K562 (cell line): ENCODE data around the gene NCKAP1.

Experiments used
- CBX2 ChIP-seq: fragments of 200-600 bp; sonication (generic); IDR thresholded peaks from one replicate; pipeline ENCODE4 v1.6.1; 2012; ENCODE audit warnings: mild to moderate bottlenecking, low read length, inconsistent platforms; ENCODE audit not compliant: insufficient read depth, poor library complexity, severe bottlenecking
- EZH2 ChIP-seq: IDR thresholded peaks from 2 replicates; pipeline ENCODE4 v1.6.1; 2012; ENCODE audit warnings: low read depth, mild to moderate bottlenecking, inconsistent platforms, low read length, borderline replicate concordance
- FOXK1 ChIP-seq: sonication (generic); formaldehyde crosslinking; IDR thresholded peaks from 2 replicates; pipeline ENCODE4 v1.8.0; 2022; ENCODE audit warnings: missing genetic modification reagents, mild to moderate bottlenecking, borderline replicate concordance
- HCFC1 ChIP-seq: IDR thresholded peaks from 2 replicates; pipeline ENCODE4 v1.6.1; 2012; ENCODE audit warnings: low read depth, low read length, improper control_type of control experiment
- MYC ChIP-seq, 2 experiments: fragments of 250-450 bp in 1 of 2; sonication (Bioruptor Pico) in 1 of 2; IDR thresholded peaks; 2 replicates each; pipeline versions ENCODE4 v1.5.1 to v1.6.1; 2012 to 2021; ENCODE audit warnings: low read depth in 2 of 2, borderline replicate concordance in 1 of 2, improper control_type of control experiment in 1 of 2, low read length in 1 of 2, mild to moderate bottlenecking in 1 of 2, moderate library complexity in 1 of 2
- SP1 ChIP-seq: sonication (generic); formaldehyde crosslinking; IDR thresholded peaks from 2 replicates; pipeline ENCODE4 v1.8.1; 2022; ENCODE audit warnings: mild to moderate bottlenecking, missing genetic modification reagents
- SREBF2 ChIP-seq: sonication (generic); formaldehyde crosslinking; IDR thresholded peaks from 2 replicates; pipeline ENCODE4 v1.4.0; 2020; ENCODE audit warnings: mild to moderate bottlenecking, missing genetic modification reagents
- ZNF121 ChIP-seq: sonication (generic); formaldehyde crosslinking; conservative IDR thresholded peaks from 2 replicates; pipeline ENCODE4 v1.8.0; 2022; ENCODE audit warnings: missing genetic modification reagents
- ZNF274 ChIP-seq: IDR thresholded peaks from 2 replicates; pipeline ENCODE4 v1.6.1; 2011; ENCODE audit warnings: low read depth, mild to moderate bottlenecking, low read length, moderate library complexity, borderline replicate concordance
- ZNF280B ChIP-seq: fragments of 250-450 bp; sonication (Bioruptor Pico); IDR thresholded peaks from 2 replicates; pipeline ENCODE4 v1.5.1; 2021; ENCODE audit warnings: mild to moderate bottlenecking
- ZNF282 ChIP-seq: sonication (generic); formaldehyde crosslinking; IDR thresholded peaks from 2 replicates; pipeline ENCODE4 v1.8.1; 2023; ENCODE audit warnings: missing genetic modification reagents
- ZSCAN29 ChIP-seq: fragments of 450-650 bp; IDR thresholded peaks from 2 replicates; pipeline ENCODE4 v1.6.1; 2017
- TF ChIP-seq, protein P1 (sequence below): fragments of 450-650 bp; conservative IDR thresholded peaks from 2 replicates; pipeline ENCODE4 v1.6.1; 2016; ENCODE audit warnings: missing genetic modification characterization, low read depth, mild to moderate bottlenecking, missing compliant biosample characterization, moderate library complexity
- TF ChIP-seq, protein P2 (sequence below), 3 experiments: IDR thresholded peaks in 2 of 3; conservative IDR thresholded peaks in 1 of 3; 2 replicates each; pipeline ENCODE4 v1.5.1; 2011 to 2012; ENCODE audit warnings: low read length in 3 of 3, mild to moderate bottlenecking in 3 of 3, control low read depth in 2 of 3, improper control_type of control experiment in 1 of 3, inconsistent platforms in 1 of 3, low read depth in 1 of 3, mixed read lengths in 1 of 3, moderate library complexity in 1 of 3; ENCODE audit not compliant: insufficient read depth in 2 of 3

- no peak for TF ChIP-seq SREBF2 (CRISPR knock-in tag)
- TF ChIP-seq, protein P1, sequence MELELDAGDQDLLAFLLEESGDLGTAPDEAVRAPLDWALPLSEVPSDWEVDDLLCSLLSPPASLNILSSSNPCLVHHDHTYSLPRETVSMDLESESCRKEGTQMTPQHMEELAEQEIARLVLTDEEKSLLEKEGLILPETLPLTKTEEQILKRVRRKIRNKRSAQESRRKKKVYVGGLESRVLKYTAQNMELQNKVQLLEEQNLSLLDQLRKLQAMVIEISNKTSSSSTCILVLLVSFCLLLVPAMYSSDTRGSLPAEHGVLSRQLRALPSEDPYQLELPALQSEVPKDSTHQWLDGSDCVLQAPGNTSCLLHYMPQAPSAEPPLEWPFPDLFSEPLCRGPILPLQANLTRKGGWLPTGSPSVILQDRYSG, result no peak
- no peak for TF ChIP-seq ZNF121 (CRISPR knock-in tag)
- TF ChIP-seq CBX2, result no peak
- no peak for TF ChIP-seq ZNF282 (CRISPR knock-in tag)
- TF ChIP-seq SP1 (CRISPR knock-in tag), result no peak
- TF ChIP-seq, protein P2, sequence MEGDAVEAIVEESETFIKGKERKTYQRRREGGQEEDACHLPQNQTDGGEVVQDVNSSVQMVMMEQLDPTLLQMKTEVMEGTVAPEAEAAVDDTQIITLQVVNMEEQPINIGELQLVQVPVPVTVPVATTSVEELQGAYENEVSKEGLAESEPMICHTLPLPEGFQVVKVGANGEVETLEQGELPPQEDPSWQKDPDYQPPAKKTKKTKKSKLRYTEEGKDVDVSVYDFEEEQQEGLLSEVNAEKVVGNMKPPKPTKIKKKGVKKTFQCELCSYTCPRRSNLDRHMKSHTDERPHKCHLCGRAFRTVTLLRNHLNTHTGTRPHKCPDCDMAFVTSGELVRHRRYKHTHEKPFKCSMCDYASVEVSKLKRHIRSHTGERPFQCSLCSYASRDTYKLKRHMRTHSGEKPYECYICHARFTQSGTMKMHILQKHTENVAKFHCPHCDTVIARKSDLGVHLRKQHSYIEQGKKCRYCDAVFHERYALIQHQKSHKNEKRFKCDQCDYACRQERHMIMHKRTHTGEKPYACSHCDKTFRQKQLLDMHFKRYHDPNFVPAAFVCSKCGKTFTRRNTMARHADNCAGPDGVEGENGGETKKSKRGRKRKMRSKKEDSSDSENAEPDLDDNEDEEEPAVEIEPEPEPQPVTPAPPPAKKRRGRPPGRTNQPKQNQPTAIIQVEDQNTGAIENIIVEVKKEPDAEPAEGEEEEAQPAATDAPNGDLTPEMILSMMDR (IDR thresholded peaks at IDR 0.05 in 2 of 3, conservative IDR thresholded peaks at IDR 0.05 in 1 of 3; ENCODE audit: insufficient read depth in 2 of 3, low read depth in 1 of 3, low read length in 3 of 3), result no peak
- TF ChIP-seq HCFC1, result no peak
- TF ChIP-seq MYC (IDR thresholded peaks at IDR 0.05; ENCODE audit: low read depth, low read length), result no peak
- no peak for TF ChIP-seq MYC (CRISPR knock-in tag; IDR thresholded peaks at IDR 0.05; ENCODE audit: borderline replicate concordance, low read depth)
- no peak for TF ChIP-seq ZNF280B (CRISPR knock-in tag)
- no peak for TF ChIP-seq EZH2
- no peak for TF ChIP-seq FOXK1
- TF ChIP-seq ZSCAN29, result no peak
- no peak for TF ChIP-seq ZNF274
Measured at GRCh38 chr2:183022711-183023110, 15.5 kb downstream of the NCKAP1 start.
